Effector memory CD4-positive, alpha-beta T cell (primary cell): ENCODE data around the gene MRPL36.

Experiments used
- DNase-seq, 3 donors: peaks; one replicate each; pipeline ENCODE4 v3.0.0-alpha.2; 2020
- H3K27ac ChIP-seq: 2 replicates; pipeline ENCODE4 v1.7.0; 2013; ENCODE audit warnings: mild to moderate bottlenecking, low read length, moderate library complexity; ENCODE audit not compliant: insufficient read depth, poor library complexity, severe bottlenecking
- H3K27me3 ChIP-seq: replicated peaks from 2 replicates; pipeline ENCODE4 v1.7.0; 2013; ENCODE audit warnings: mild to moderate bottlenecking, low read length; ENCODE audit not compliant: insufficient read depth, control insufficient read depth, poor library complexity, severe bottlenecking
- H3K36me3 ChIP-seq: 2 replicates; pipeline ENCODE4 v1.7.0; 2013; ENCODE audit warnings: mild to moderate bottlenecking, low read length, moderate library complexity; ENCODE audit not compliant: control insufficient read depth, insufficient read depth
- H3K4me1 ChIP-seq: 2 replicates; pipeline ENCODE4 v1.7.0; 2013; ENCODE audit warnings: low read length, mild to moderate bottlenecking; ENCODE audit not compliant: control insufficient read depth, insufficient read depth, poor library complexity, severe bottlenecking
- H3K4me3 ChIP-seq: 2 replicates; pipeline ENCODE4 v1.7.0; 2013; ENCODE audit warnings: low read length, low read depth, mild to moderate bottlenecking; ENCODE audit not compliant: insufficient read depth, poor library complexity, severe bottlenecking
- H3K9me3 ChIP-seq: 2 replicates; pipeline ENCODE4 v1.7.0; 2013; ENCODE audit warnings: mild to moderate bottlenecking, low read length, moderate library complexity; ENCODE audit not compliant: control insufficient read depth

Gene MRPL36

GRCh38 chr5:1840071-1840547 lies 40.5 kb upstream of the MRPL36 start:
- Histone ChIP-seq H3K27ac (no peak overlapping the region), H3K9me3 (no peaks in the 10 kb centered on the region), H3K36me3 (no peaks in the 10 kb centered on the region), H3K4me1 (no peaks in the 10 kb centered on the region), H3K27me3 (no peaks in the 10 kb centered on the region), H3K4me3 (no peak overlapping the region)
- DNase-seq, result no peak

DNA sequence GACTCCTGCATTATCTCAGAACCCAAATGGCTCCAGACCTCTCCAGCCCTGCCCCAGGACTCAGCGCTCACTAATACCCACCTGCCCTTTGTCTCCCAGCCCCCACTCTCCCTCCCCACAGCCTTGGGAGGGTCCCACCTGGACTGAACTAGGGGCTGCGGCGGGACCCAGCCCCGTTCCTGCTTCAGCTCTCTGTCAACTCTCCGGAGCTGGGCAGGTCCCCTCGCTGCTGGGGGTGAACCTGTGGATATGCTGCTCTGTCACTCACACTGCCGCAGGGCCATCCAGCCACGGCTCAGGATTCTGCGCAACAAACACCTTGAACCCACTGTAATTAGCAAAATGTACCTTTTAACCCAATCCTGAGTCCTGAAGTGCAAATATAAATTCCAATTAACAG lies 38.4 kb upstream of the MRPL36 start:
- Histone ChIP-seq H3K27me3 (no peaks in the 10 kb centered on the region), H3K9me3 (no peaks in the 10 kb centered on the region), H3K36me3 (no peaks in the 10 kb centered on the region), H3K4me1 (no peaks in the 10 kb centered on the region), H3K27ac (no peak overlapping the region), H3K4me3 (no peak overlapping the region)
- no peak for DNase-seq

DNA sequence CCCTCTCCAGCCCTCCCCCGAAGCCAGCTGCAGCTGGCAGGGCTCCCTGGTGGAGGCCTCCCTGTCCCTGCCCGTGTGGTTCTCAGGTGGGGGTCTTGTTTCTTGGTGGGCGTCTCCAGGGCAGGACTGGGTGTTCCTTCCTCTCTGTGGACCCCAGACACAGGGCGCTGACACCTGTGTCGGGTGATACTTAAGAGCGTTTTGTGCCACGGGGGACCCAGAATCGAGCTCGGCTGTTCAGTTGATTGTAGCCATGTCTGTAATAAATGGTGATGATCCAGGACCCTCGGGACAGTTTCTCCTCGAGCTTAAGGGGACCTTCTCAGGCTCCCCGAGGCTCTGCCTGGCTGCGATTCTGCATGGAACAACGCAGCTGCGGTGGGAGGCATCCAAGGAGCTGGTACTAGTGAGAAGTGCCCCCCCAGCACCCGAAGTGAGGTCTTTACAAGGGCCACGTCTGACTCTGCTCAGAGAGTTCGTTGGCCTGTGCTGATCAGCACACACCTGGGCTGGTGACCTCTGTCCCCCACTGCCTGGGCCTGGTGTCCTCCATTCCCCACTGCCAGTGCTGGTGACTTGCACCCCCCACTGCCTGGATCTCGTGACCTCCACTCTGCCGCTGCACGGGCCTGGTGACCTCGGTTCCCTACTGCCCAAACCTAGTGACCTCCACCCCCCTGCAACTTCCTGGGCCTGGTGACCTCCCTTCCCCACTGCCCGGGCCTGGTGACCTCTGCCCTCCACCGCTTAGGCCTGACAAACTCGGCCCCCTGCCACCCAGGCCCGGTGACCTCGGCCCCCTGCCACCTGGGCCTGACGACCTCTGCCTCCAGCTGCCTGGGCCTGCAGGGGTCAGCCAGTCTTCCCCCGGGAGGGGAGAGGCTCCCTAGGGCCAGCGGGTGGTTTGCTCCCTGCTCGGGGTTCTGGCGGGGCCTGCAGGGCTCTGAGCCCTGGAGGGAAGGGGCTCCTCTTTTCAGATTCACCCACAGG lies 37.5 kb upstream of the MRPL36 start:
- Histone ChIP-seq H3K9me3 (no peaks in the 10 kb centered on the region), H3K4me3 (no peak overlapping the region), H3K27me3 (no peaks in the 10 kb centered on the region), H3K36me3 (no peaks in the 10 kb centered on the region), H3K27ac (no peak overlapping the region), H3K4me1 (no peaks in the 10 kb centered on the region)
- DNase-seq, result no peak

- H3K9me3 ChIP-seq, result no peaks in the 10 kb centered on the region
- H3K4me1 ChIP-seq, result no peaks in the 10 kb centered on the region
- H3K36me3 ChIP-seq, result no peaks in the 10 kb centered on the region
- no peak overlapping the region for H3K27ac ChIP-seq
- H3K27me3 ChIP-seq, result no peaks in the 10 kb centered on the region
- DNase-seq, result no peak
- no peak overlapping the region for H3K4me3 ChIP-seq
Measured at GRCh38 chr5:1836176-1836890, 36.7 kb upstream of the MRPL36 start.

- no peaks in the 10 kb centered on the region for H3K36me3 ChIP-seq
- H3K4me1 ChIP-seq, result no peaks in the 10 kb centered on the region
- DNase-seq, result no peak
- no peaks in the 10 kb centered on the region for H3K9me3 ChIP-seq
- no peaks in the 10 kb centered on the region for H3K27me3 ChIP-seq
- no peak overlapping the region for H3K27ac ChIP-seq
- no peak overlapping the region for H3K4me3 ChIP-seq
Measured at GRCh38 chr5:1835431-1835830, 35.8 kb upstream of the MRPL36 start.

DNA sequence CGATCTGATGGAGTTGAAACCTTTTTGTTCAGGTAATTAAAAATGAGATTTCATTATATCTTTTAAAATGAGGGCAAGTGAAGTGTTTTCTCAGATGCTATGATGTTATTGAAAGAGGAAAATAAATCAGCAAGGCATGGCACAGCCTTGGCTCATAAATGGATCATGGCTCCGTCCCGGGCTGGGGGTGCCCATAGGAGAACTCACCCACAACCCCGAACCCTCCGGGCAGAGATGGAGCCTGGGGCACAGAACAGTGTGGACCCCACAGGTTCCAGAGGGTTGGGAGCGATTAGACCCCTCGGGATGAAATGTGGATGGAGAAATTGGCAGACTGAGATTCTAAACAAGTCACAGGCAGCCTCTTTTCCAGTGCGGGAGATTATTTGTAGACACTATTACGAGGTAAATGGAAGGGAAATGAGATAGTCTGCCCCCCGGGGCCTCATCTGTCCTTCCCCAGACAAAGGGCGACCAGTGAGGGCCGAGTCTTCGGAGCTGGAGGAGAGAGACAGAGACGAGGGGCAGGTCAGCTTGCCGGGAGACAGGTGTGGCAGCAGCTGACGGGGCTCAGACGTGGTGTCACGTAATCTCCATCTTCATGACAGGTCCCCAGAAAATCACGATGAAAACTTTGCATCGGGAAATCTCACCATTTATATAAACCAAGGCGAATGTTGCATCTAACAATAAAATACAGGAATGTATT lies 35.2 kb upstream of the MRPL36 start:
- Histone ChIP-seq H3K27me3 (no peaks in the 10 kb centered on the region), H3K36me3 (no peaks in the 10 kb centered on the region), H3K27ac (no peak overlapping the region), H3K4me3 (no peak overlapping the region), H3K4me1 (no peaks in the 10 kb centered on the region), H3K9me3 (no peaks in the 10 kb centered on the region)
- DNase-seq, result no peak

- Histone ChIP-seq H3K36me3 (no peaks in the 10 kb centered on the region), H3K9me3 (no peaks in the 10 kb centered on the region), H3K27me3 (no peaks in the 10 kb centered on the region), H3K27ac (no peak overlapping the region), H3K4me3 (no peak overlapping the region), H3K4me1 (no peaks in the 10 kb centered on the region)
- no peak for DNase-seq
Measured at GRCh38 chr5:1834022-1834551, 34.5 kb upstream of the MRPL36 start.

DNA sequence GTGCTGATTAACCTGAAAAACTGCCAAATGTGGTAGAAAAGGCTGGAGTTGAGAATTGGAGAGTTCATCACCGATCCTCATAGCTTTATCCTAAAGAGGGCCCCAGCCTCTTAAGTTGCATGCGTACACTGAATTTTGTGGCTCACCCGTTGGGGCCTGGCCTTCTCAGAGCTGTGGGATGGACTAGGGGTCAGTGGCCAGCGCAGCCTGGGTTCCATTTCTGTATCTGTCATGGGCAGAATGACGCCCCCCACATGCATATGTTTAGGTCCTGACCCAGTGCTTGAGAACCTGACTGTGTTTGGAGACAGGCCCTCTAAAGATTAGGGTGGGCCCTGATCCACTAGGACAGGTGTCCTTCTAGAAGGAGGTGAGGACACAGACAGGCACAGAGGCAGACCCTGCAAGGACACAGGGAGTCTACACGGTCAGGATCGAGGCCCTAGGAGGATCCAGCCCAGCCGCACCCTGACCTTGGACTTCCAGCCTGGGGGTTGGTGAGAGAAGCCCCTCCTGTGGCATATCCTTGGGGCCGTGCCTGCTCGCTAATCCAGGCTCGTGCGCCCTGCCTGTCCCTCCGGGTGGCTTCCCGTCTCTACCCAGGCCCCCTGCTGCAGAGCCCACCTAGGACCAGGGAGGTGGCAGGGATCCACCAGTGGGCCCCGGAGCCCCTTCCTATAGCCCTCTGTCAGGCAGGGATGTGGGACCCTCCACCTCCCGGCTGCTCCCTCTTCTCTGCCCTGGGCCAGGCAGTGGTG lies 33.8 kb upstream of the MRPL36 start:
- Histone ChIP-seq H3K9me3 (no peaks in the 10 kb centered on the region), H3K4me3 (no peak overlapping the region), H3K27me3 (no peaks in the 10 kb centered on the region), H3K4me1 (no peaks in the 10 kb centered on the region), H3K27ac (no peak overlapping the region), H3K36me3 (no peaks in the 10 kb centered on the region)
- no peak for DNase-seq

GRCh38 chr5:1832511-1833250 lies 33.0 kb upstream of the MRPL36 start:
- no peak overlapping the region for H3K4me3 ChIP-seq
- DNase-seq, result no peak
- no peaks in the 10 kb centered on the region for H3K36me3 ChIP-seq
- no peaks in the 10 kb centered on the region for H3K9me3 ChIP-seq
- H3K27me3 ChIP-seq, result no peaks in the 10 kb centered on the region
- no peak overlapping the region for H3K27ac ChIP-seq
- no peaks in the 10 kb centered on the region for H3K4me1 ChIP-seq
